GM23338 (cell line): ENCODE data around the gene SGSH. TPM values are rescaled to one million over a fixed set of nuclear protein-coding genes. Genes with fewer than 3 reads are reported as not detected.

ENCODE experiments used
- ATAC-seq: fragments of 200-7000 bp; cut with Tn5 transposase; 3 replicates; pipeline ENCODE4 v1.9.1; 2020
- DNase-seq: peaks from one replicate; pipeline ENCODE4 v3.0.0-alpha.2; 2015; ENCODE audit warnings: low spot score
- H2AFZ ChIP-seq: fragments of 200-600 bp; sonication (generic); 2 replicates; pipeline ENCODE4 v1.8.0; 2016; ENCODE audit warnings: antibody characterized with exemption, mild to moderate bottlenecking, moderate library complexity
- H3F3A ChIP-seq: fragments of 200-600 bp; sonication (generic); replicated peaks from 2 replicates; pipeline ENCODE4 v1.8.0; 2017; ENCODE audit warnings: antibody characterized with exemption, mixed run types, low read depth
- H3K27ac ChIP-seq: fragments of 200-600 bp; sonication (generic); 2 replicates; pipeline ENCODE4 v1.6.1; 2016; ENCODE audit warnings: low read depth
- H3K27me3 ChIP-seq: fragments of 200-600 bp; sonication (generic); 2 replicates; pipeline ENCODE4 v1.8.0; 2016; ENCODE audit warnings: mild to moderate bottlenecking, mixed run types, moderate library complexity; ENCODE audit not compliant: insufficient read depth
- H3K36me3 ChIP-seq: fragments of 200-600 bp; sonication (generic); 2 replicates; pipeline ENCODE4 v1.8.0; 2016; ENCODE audit warnings: mild to moderate bottlenecking; ENCODE audit not compliant: insufficient read depth
- H3K4me1 ChIP-seq: fragments of 200-600 bp; sonication (generic); 2 replicates; pipeline ENCODE4 v1.8.0; 2016; ENCODE audit warnings: mild to moderate bottlenecking, moderate library complexity; ENCODE audit not compliant: insufficient read depth
- H3K4me2 ChIP-seq: fragments of 200-600 bp; sonication (generic); 2 replicates; pipeline ENCODE4 v1.7.1; 2017; ENCODE audit warnings: mixed run types
- H3K4me3 ChIP-seq: fragments of 200-600 bp; sonication (generic); 2 replicates; pipeline ENCODE4 v1.6.1; 2016; ENCODE audit warnings: mixed run types
- H3K79me2 ChIP-seq: fragments of 200-600 bp; sonication (generic); replicated peaks from 2 replicates; pipeline ENCODE4 v1.8.0; 2017; ENCODE audit warnings: mild to moderate bottlenecking; ENCODE audit not compliant: insufficient read depth
- H3K9me2 ChIP-seq: fragments of 200-600 bp; sonication (generic); 2 replicates; pipeline ENCODE4 v1.8.0; 2017; ENCODE audit not compliant: insufficient read depth
- H4K20me1 ChIP-seq: fragments of 200-600 bp; sonication (generic); replicated peaks from 2 replicates; pipeline ENCODE4 v1.8.0; 2017; ENCODE audit warnings: mild to moderate bottlenecking; ENCODE audit not compliant: insufficient read depth
- H3K27ac Mint-ChIP-seq: 2 replicates; pipeline ENCODE4 v1.8.0; 2020; ENCODE audit warnings: inconsistent platforms, mild to moderate bottlenecking, moderate library complexity, mixed read lengths
- H3K27me3 Mint-ChIP-seq: 3 replicates; pipeline ENCODE4 v1.8.0; 2022; ENCODE audit warnings: low read depth, mild to moderate bottlenecking, moderate library complexity, mixed read lengths, inconsistent platforms; ENCODE audit not compliant: insufficient read depth, poor library complexity
- H3K36me3 Mint-ChIP-seq: 3 replicates; pipeline ENCODE4 v1.8.0; 2021; ENCODE audit warnings: low read depth, mild to moderate bottlenecking, inconsistent platforms, moderate library complexity, mixed read lengths
- H3K4me1 Mint-ChIP-seq: 3 replicates; pipeline ENCODE4 v1.8.0; 2020; ENCODE audit warnings: mild to moderate bottlenecking, inconsistent platforms, mixed read lengths
- H3K4me3 Mint-ChIP-seq: 3 replicates; pipeline ENCODE4 v1.8.0; 2021; ENCODE audit warnings: moderate library complexity, mild to moderate bottlenecking, inconsistent platforms, mixed read lengths
- H3K9me3 Mint-ChIP-seq: 3 replicates; pipeline ENCODE4 v1.8.0; 2020; ENCODE audit warnings: moderate library complexity, mild to moderate bottlenecking, inconsistent platforms, mixed read lengths
- POLR2AphosphoS5 ChIP-seq: IDR thresholded peaks from 2 replicates; pipeline ENCODE4 v1.6.1; 2016; ENCODE audit warnings: antibody characterized with exemption, low read depth
- polyA plus RNA-seq: library from polyadenylated mRNA; unstranded; fragments of >200 nt; fragmentation: Nextera tagmentation; extraction: Ambion mirVana; gene quantifications from 2 replicates; pipeline ENCODE4 v1.2.1, GENCODE V29; 2016
- total RNA-seq: library from RNA; depleted of rRNA; stranded (reverse); fragments of >200 nt; shearing (Covaris generic); gene quantifications from 2 replicates; pipeline ENCODE4 v1.2.3, GENCODE V29; 2014
- TF ChIP-seq, protein P1 (sequence below): fragments of 250-450 bp; sonication (Bioruptor Pico); IDR thresholded peaks from 2 replicates; pipeline ENCODE4 v1.5.0; 2020; ENCODE audit warnings: mild to moderate bottlenecking, moderate library complexity
- TF ChIP-seq, protein P2 (sequence below), 2 experiments: fragments of 200-600 bp in 1 of 2; sonication (generic) in 1 of 2; conservative IDR thresholded peaks; 2 replicates each; pipeline versions ENCODE4 v1.5.1 to v1.6.1; 2016 to 2017; ENCODE audit warnings: antibody characterized with exemption in 2 of 2, low read depth in 2 of 2, mild to moderate bottlenecking in 2 of 2, moderate library complexity in 1 of 2
- TF ChIP-seq, protein P3 (sequence below): IDR thresholded peaks from 2 replicates; pipeline ENCODE4 v1.6.1; 2016; ENCODE audit warnings: antibody characterized with exemption

SGSH gene
- total and polyA plus RNA-seq, 2 experiments from 2014 or later, result 9.6 to 17.5 TPM

DNA sequence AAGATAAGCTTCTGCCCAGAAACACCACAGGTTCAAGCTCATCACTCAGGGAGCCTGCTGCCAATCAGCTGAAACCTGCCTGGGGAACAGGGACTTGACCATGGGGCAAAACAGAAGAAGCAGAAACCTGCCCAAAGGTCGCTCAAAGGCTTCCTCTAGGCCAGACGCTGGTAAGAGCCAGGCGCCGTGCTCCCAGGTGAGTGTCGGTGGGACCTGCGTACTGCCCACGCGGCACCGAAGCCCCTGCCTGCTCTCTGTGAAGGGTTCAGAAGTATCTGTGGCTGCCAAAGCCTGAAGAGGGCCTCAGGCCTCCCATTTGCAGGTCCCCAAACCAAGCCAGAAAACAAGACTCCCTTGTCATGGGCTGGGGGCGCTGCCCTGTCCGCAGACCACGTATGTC is 10.4 kb downstream of the SGSH start:
- Histone ChIP-seq H3K27ac (no peak overlapping the region), H3F3A (no peaks in the 10 kb centered on the region)
- peaks cover 10% of the 10 kb centered on the region for H3K36me3 Mint-ChIP-seq

DNA sequence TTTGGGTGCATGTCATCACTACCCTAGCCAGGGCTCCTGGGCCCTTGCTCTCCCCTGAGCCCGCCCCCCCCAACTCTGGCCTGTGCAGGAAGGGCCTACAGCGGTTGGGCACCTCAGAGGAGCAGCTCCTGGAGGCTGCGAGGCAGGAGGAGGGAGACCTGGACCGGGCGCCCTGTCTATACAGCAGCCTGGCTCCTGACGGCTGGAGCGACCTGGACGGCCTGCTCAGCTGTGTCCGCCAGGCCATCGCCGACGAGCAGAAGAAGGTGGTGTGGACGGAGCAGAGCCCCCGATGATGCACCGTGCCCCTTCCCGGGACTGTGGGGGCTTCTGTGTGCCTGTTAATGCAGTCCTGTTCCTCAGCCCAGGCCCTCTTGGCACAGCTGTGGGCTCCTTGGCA is 12.1 kb downstream of the SGSH start:
- ATAC-seq (no peak), DNase-seq (no peak)
- H2AFZ ChIP-seq, result no peak overlapping the region
- no peaks in the 10 kb centered on the region; the same call in 1 of the 2 replicates for H3K36me3 ChIP-seq
- H3K27me3 ChIP-seq, result no peaks in the 10 kb centered on the region
- no peaks in the 10 kb centered on the region for H3K4me1 ChIP-seq
- H3K9me3 Mint-ChIP-seq, result no peaks in the 10 kb centered on the region
- no peak overlapping the region for H3K4me3 ChIP-seq
- H3K4me3 Mint-ChIP-seq, result no peak overlapping the region
- H4K20me1 ChIP-seq, result no peaks in the 10 kb centered on the region
- peaks cover 6% of the 10 kb centered on the region; the same call in 2 of the 3 replicates for H3K4me1 Mint-ChIP-seq
- no peaks in the 10 kb centered on the region for H3K9me2 ChIP-seq
- H3K79me2 ChIP-seq, result no peaks in the 10 kb centered on the region
- H3K27me3 Mint-ChIP-seq, result peaks cover 11% of the 10 kb centered on the region
- no peak for TF ChIP-seq POLR2AphosphoS5
- TF ChIP-seq, protein P1, sequence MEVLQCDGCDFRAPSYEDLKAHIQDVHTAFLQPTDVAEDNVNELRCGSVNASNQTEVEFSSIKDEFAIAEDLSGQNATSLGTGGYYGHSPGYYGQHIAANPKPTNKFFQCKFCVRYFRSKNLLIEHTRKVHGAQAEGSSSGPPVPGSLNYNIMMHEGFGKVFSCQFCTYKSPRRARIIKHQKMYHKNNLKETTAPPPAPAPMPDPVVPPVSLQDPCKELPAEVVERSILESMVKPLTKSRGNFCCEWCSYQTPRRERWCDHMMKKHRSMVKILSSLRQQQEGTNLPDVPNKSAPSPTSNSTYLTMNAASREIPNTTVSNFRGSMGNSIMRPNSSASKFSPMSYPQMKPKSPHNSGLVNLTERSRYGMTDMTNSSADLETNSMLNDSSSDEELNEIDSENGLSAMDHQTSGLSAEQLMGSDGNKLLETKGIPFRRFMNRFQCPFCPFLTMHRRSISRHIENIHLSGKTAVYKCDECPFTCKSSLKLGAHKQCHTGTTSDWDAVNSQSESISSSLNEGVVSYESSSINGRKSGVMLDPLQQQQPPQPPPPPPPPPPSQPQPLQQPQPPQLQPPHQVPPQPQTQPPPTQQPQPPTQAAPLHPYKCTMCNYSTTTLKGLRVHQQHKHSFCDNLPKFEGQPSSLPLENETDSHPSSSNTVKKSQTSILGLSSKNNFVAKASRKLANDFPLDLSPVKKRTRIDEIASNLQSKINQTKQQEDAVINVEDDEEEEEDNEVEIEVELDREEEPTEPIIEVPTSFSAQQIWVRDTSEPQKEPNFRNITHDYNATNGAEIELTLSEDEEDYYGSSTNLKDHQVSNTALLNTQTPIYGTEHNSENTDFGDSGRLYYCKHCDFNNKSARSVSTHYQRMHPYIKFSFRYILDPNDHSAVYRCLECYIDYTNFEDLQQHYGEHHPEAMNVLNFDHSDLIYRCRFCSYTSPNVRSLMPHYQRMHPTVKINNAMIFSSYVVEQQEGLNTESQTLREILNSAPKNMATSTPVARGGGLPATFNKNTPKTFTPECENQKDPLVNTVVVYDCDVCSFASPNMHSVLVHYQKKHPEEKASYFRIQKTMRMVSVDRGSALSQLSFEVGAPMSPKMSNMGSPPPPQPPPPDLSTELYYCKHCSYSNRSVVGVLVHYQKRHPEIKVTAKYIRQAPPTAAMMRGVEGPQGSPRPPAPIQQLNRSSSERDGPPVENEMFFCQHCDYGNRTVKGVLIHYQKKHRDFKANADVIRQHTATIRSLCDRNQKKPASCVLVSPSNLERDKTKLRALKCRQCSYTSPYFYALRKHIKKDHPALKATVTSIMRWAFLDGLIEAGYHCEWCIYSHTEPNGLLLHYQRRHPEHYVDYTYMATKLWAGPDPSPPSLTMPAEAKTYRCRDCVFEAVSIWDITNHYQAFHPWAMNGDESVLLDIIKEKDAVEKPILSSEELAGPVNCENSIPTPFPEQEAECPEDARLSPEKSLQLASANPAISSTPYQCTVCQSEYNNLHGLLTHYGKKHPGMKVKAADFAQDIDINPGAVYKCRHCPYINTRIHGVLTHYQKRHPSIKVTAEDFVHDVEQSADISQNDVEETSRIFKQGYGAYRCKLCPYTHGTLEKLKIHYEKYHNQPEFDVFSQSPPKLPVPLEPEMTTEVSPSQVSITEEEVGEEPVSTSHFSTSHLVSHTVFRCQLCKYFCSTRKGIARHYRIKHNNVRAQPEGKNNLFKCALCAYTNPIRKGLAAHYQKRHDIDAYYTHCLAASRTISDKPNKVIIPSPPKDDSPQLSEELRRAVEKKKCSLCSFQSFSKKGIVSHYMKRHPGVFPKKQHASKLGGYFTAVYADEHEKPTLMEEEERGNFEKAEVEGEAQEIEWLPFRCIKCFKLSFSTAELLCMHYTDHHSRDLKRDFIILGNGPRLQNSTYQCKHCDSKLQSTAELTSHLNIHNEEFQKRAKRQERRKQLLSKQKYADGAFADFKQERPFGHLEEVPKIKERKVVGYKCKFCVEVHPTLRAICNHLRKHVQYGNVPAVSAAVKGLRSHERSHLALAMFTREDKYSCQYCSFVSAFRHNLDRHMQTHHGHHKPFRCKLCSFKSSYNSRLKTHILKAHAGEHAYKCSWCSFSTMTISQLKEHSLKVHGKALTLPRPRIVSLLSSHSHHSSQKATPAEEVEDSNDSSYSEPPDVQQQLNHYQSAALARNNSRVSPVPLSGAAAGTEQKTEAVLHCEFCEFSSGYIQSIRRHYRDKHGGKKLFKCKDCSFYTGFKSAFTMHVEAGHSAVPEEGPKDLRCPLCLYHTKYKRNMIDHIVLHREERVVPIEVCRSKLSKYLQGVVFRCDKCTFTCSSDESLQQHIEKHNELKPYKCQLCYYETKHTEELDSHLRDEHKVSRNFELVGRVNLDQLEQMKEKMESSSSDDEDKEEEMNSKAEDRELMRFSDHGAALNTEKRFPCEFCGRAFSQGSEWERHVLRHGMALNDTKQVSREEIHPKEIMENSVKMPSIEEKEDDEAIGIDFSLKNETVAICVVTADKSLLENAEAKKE (CRISPR knock-in tag), result no peak
- TF ChIP-seq, protein P2, sequence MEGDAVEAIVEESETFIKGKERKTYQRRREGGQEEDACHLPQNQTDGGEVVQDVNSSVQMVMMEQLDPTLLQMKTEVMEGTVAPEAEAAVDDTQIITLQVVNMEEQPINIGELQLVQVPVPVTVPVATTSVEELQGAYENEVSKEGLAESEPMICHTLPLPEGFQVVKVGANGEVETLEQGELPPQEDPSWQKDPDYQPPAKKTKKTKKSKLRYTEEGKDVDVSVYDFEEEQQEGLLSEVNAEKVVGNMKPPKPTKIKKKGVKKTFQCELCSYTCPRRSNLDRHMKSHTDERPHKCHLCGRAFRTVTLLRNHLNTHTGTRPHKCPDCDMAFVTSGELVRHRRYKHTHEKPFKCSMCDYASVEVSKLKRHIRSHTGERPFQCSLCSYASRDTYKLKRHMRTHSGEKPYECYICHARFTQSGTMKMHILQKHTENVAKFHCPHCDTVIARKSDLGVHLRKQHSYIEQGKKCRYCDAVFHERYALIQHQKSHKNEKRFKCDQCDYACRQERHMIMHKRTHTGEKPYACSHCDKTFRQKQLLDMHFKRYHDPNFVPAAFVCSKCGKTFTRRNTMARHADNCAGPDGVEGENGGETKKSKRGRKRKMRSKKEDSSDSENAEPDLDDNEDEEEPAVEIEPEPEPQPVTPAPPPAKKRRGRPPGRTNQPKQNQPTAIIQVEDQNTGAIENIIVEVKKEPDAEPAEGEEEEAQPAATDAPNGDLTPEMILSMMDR (conservative IDR thresholded peaks at IDR 0.05; ENCODE audit: low read depth in 2 of 2), result no peak
- H3K27ac Mint-ChIP-seq, result no peak overlapping the region
- no peaks in the 10 kb centered on the region for H3F3A ChIP-seq
- H3K27ac ChIP-seq, result no peak overlapping the region
- peaks cover 10% of the 10 kb centered on the region for H3K36me3 Mint-ChIP-seq
- H3K4me2 ChIP-seq, result no peak overlapping the region

More for the DNA sequence above, 10.4 kb downstream of the SGSH start:
- H3K27ac Mint-ChIP-seq, result no peak overlapping the region
- TF ChIP-seq, protein P2 (conservative IDR thresholded peaks at IDR 0.05; ENCODE audit: low read depth in 2 of 2), result no peak
- TF ChIP-seq, protein P3, sequence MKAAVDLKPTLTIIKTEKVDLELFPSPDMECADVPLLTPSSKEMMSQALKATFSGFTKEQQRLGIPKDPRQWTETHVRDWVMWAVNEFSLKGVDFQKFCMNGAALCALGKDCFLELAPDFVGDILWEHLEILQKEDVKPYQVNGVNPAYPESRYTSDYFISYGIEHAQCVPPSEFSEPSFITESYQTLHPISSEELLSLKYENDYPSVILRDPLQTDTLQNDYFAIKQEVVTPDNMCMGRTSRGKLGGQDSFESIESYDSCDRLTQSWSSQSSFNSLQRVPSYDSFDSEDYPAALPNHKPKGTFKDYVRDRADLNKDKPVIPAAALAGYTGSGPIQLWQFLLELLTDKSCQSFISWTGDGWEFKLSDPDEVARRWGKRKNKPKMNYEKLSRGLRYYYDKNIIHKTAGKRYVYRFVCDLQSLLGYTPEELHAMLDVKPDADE, result no peak
- no peak for DNase-seq
- Histone ChIP-seq H4K20me1 (no peaks in the 10 kb centered on the region), H3K27me3 (no peaks in the 10 kb centered on the region), H3K36me3 (no peaks in the 10 kb centered on the region; the same call in 1 of the 2 replicates), H2AFZ (no peak overlapping the region), H3K4me2 (no peak overlapping the region), H3K79me2 (no peaks in the 10 kb centered on the region), H3K4me3 (no peak overlapping the region), H3K4me1 (no peaks in the 10 kb centered on the region), H3K9me2 (no peaks in the 10 kb centered on the region)
- H3K27me3 Mint-ChIP-seq, result peaks cover 9% of the 10 kb centered on the region
- no peak for ATAC-seq
- peaks cover 4% of the 10 kb centered on the region; the same call in 2 of the 3 replicates for H3K4me1 Mint-ChIP-seq
- no peak overlapping the region for H3K4me3 Mint-ChIP-seq
- H3K9me3 Mint-ChIP-seq, result no peaks in the 10 kb centered on the region
